Adrenal gland (tissue), 5 donors: Measurements from ENCODE around the gene GSTO2.

Source experiments
- POLR2A ChIP-seq, 2 donors: fragments of 450-650 bp; IDR thresholded peaks; one replicate each; pipeline ENCODE4 v1.6.1; 2017; ENCODE audit warnings: antibody characterized with exemption in 2 of 2, mild to moderate bottlenecking in 2 of 2, moderate library complexity in 1 of 2
- TF ChIP-seq, protein P1 (sequence below), 6 experiments: fragments of 450-650 bp in 4 of 6; fragments of 200-600 bp in 2 of 6; sonication (generic) in 1 of 6; IDR thresholded peaks; 1 replicate in 5 of 6; 2 replicates in 1 of 6; pipeline versions ENCODE4 v1.5.1 to v1.8.0; 2016 to 2021; ENCODE audit warnings: antibody characterized with exemption in 6 of 6, mild to moderate bottlenecking in 2 of 6, moderate library complexity in 1 of 6
- donor health status: DM: no; HTN: no; CAD: no.

DNA sequence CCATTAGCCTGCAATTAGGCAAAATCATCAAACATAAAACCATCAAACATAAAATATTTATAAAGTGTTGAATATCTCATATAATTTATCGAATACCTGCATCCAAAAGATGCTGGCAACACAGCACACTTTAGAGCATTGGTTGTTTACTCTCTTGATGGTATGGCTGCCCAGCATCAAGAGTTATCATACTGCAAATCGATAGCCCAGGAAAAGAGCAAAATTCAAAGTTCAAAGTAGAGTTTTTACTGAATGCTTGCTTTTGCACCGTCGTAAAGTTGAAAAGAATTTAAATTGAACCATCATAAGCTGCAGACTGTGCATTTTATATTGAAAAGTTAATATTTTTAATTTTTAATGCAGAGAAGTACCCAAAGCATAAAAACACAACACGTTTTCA lies 4.2 kb upstream of the GSTO2 start:
- TF ChIP-seq, protein P1, sequence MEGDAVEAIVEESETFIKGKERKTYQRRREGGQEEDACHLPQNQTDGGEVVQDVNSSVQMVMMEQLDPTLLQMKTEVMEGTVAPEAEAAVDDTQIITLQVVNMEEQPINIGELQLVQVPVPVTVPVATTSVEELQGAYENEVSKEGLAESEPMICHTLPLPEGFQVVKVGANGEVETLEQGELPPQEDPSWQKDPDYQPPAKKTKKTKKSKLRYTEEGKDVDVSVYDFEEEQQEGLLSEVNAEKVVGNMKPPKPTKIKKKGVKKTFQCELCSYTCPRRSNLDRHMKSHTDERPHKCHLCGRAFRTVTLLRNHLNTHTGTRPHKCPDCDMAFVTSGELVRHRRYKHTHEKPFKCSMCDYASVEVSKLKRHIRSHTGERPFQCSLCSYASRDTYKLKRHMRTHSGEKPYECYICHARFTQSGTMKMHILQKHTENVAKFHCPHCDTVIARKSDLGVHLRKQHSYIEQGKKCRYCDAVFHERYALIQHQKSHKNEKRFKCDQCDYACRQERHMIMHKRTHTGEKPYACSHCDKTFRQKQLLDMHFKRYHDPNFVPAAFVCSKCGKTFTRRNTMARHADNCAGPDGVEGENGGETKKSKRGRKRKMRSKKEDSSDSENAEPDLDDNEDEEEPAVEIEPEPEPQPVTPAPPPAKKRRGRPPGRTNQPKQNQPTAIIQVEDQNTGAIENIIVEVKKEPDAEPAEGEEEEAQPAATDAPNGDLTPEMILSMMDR (IDR thresholded peaks at IDR 0.05), result no peak
- no peak for TF ChIP-seq POLR2A (IDR thresholded peaks at IDR 0.05)
